ENCODE data around the gene LRFN3. TPM values are rescaled to one million over a fixed set of nuclear protein-coding genes. Genes with fewer than 3 reads are reported as not detected.

The LRFN3 gene
- total and polyA plus RNA-seq, 2 of the 4 experiments (the other 2 are of a cell fraction): 0.36 to 4.8 TPM

DNA sequence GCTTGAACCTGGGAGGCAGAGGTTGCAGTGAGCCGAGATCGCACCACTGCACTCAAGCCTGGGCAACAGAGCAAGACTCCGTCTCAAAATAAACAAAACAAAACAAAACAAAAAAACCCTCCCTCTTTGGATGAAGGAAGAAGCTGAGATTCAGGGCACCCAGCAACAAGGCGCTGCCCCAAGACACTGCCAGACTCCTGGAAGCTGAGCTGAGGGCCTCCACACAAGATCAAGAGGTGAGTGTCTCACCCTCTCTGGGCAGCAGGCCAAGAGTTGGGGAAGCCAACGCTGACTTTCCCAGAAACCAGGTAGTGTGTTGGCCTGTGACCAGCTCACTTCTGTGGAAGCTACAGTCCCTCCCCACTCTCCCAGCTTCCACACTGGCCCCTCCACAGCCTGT, 24.4 kb upstream of the LRFN3 start:
- Histone ChIP-seq H3K14ac (replicated peaks; ENCODE audit: low read depth, low read length) (no peak overlapping the region), H2BK5ac (ENCODE audit: low read depth, low read length, poor library complexity, severe bottlenecking) (no peak overlapping the region), H3K9me1 (ENCODE audit: insufficient read depth, low read length) (peaks cover 4% of the 10 kb centered on the region), H3K9ac (ENCODE audit: low read depth, low read length) (no peak overlapping the region), H2AFZ (replicated peaks; ENCODE audit: low read length, poor library complexity) (peak overlapping the region; percentile 84), H3K4me1 (ENCODE audit: control insufficient read depth, insufficient read depth, low read length) (peaks cover 10% of the 10 kb centered on the region), H3K79me1 (ENCODE audit: low read depth in 1 of 2, low read length in 2 of 2) (no peaks in the 10 kb centered on the region; a peak in 1 of 4 replicates), H3K4me2 (ENCODE audit: low read depth, low read length) (no peak overlapping the region), H2BK20ac (ENCODE audit: low read depth, low read length) (no peak overlapping the region), H3K56ac (ENCODE audit: extremely low read depth, insufficient read depth, low read length) (no peak overlapping the region), H4K8ac (ENCODE audit: low read depth in 2 of 2, low read length in 2 of 2) (no peak overlapping the region), H2AK5ac (ENCODE audit: low read depth, low read length) (peak overlapping the region; percentile 78), H2BK15ac (ENCODE audit: low read depth, low read length) (peak overlapping the region; percentile 61; the same call in 2 of the 3 replicates), H2BK120ac (ENCODE audit: low read depth, low read length) (no peak overlapping the region), H3K27ac (ENCODE audit: insufficient read depth, low read length) (no peak overlapping the region), H3K9me3 (ENCODE audit: control insufficient read depth, insufficient read depth, low read length) (no peaks in the 10 kb centered on the region), H3K4ac (ENCODE audit: low read depth, low read length) (0 out of 2 replicates have a peak overlapping the region, but pooled peaks have one; percentile 19), H3K36me3 (ENCODE audit: control insufficient read depth, insufficient read depth, low read length) (no peaks in the 10 kb centered on the region), H4K20me1 (ENCODE audit: insufficient read depth, low read length) (no peaks in the 10 kb centered on the region), H3K23ac (ENCODE audit: low read depth, low read length) (no peak overlapping the region), H2AK9ac (replicated peaks; ENCODE audit: low read depth, low read length, poor library complexity) (peak overlapping the region; percentile 82), H4K5ac (ENCODE audit: low read depth, low read length) (no peak overlapping the region), H3K18ac (ENCODE audit: low read depth, low read length) (no peak overlapping the region), H3K4me3 (ENCODE audit: insufficient read depth, low read depth, low read length) (no peak overlapping the region), H4K91ac (ENCODE audit: insufficient read depth, low read depth, low read length) (no peak overlapping the region), H3K27me3 (ENCODE audit: control insufficient read depth, insufficient read depth, low read length) (no peaks in the 10 kb centered on the region)
- in situ Hi-C loops (cut with MboI; ENCODE audit: low sequenced_read_pairs): no loop called here
- peak; percentile 38 for DNase-seq
- intact Hi-C loops (cut with micrococcal nuclease): no loop called here
- ChIA-PET CTCF (no interaction called here), POLR2A (ENCODE audit: unreplicated experiment) (interaction anchor here (0.6 kb wide), 1 partner anchor 236 kb away, joined by 3 read pairs; no protein-coding TSS in a partner anchor)
- dilution Hi-C loops (cut with HindIII; ENCODE audit: low sequenced_read_pairs, unreplicated experiment): no loop called here
- no TSS peak for BruUV-seq (replicated peaks)
- peak; percentile 10; the same call in 1 of the 2 replicates for ATAC-seq (ENCODE audit: low read depth)
- TF ChIP-seq NFE2L2 (IDR thresholded peaks at IDR 0.05; ENCODE audit: low read depth, low read length): no peak
- TF ChIP-seq CTCF (conservative IDR thresholded peaks at IDR 0.05; ENCODE audit: low read depth, low read length): no peak
- TF ChIP-seq MAFK (IDR thresholded peaks at IDR 0.05; ENCODE audit: low read depth, low read length): no peak
- TF ChIP-seq RFX5 (IDR thresholded peaks at IDR 0.05; ENCODE audit: low read depth, low read length): no peak
- TF ChIP-seq CEBPB (IDR thresholded peaks at IDR 0.05; ENCODE audit: low read depth, low read length): no peak
- no peak for TF ChIP-seq RAD21 (IDR thresholded peaks at IDR 0.05; ENCODE audit: low read length)
- TF ChIP-seq BHLHE40 (IDR thresholded peaks at IDR 0.05; ENCODE audit: low read depth, low read length): no peak
- WGBS, 2 experiments (ENCODE audit: extremely low coverage in 2 of 2, insufficient read length in 1 of 2): 100% methylated on average over 1 of the region's 5 CpGs; no CpG with 5 or more reads in 1 of the 2 experiments
